Testis (tissue), 2 donors: ENCODE results near the gene ZNF283.
"Not testable (repeated sequence)": the region's sequence is repeated elsewhere in the genome, so short reads cannot be mapped to it uniquely, and the experiment has no call there.

ENCODE experiments used
- CTCF ChIP-seq, 3 experiments: fragments of 450-650 bp in 2 of 3; fragments of 200-600 bp in 1 of 3; sonication (generic) in 1 of 3; IDR thresholded peaks; one replicate each; pipeline ENCODE4 v1.5.1; 2016 to 2019; ENCODE audit warnings: antibody characterized with exemption in 3 of 3, mild to moderate bottlenecking in 2 of 3, moderate library complexity in 1 of 3
- POLR2A ChIP-seq: fragments of 450-650 bp; IDR thresholded peaks from one replicate; pipeline ENCODE4 v1.6.1; 2017; ENCODE audit warnings: antibody characterized with exemption, mild to moderate bottlenecking, moderate library complexity

- not testable (repeated sequence) for TF ChIP-seq CTCF (IDR thresholded peaks at IDR 0.05); POLR2A
These were observed 3.3 kb upstream of the ZNF283 start for GRCh38 chr19:43823856-43824255.
